ENCODE data around the gene CAPN15.
A peak's percentile ranks its signal among the peaks of the same experiment; 100 is the strongest.
"Not testable (repeated sequence)": the region's sequence is repeated elsewhere in the genome, so short reads cannot be mapped to it uniquely, and the experiment has no call there.

The CAPN15 gene

DNA sequence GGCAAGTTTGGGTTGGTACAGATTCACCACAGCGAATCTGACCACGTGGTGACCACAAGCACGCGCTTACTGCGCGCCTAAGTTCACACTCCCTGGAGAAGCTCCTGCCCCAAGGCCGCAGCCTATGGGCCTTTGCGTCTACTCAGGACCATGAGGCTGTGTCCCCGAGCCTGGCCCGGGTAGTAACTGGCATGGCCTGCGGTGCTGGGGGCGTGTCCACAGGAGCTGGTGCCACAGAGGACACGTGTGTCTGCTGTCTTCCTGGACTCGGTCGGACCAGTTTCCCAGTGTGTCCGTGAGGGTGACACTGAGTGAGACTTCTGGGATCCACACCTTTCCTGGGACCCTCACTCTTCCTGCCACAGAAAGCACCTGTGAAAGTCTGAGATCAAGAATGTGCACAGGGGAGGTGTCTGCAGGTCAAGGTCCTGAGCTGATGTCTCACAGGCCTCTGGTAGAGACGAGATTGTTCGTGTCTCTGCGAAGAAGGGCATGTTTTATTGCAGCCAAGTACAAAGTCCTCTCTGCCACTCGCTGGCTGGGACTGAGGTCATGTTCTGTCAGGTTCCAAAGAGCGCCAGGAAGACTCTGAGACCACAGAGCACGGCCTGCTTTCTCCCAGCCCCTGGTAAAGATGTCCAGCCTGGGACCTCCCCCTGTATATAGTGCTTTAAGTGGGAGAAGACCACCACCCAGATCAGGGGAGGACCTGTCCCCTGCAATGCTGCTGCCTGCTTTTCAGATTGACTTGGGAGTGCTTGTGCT, 25.2 kb upstream of the CAPN15 start:
- H3K27ac ChIP-seq: peak overlapping the region; percentile 40
- no peak for TF ChIP-seq ZFX (IDR thresholded peaks at IDR 0.05)
- TF ChIP-seq, protein P1, sequence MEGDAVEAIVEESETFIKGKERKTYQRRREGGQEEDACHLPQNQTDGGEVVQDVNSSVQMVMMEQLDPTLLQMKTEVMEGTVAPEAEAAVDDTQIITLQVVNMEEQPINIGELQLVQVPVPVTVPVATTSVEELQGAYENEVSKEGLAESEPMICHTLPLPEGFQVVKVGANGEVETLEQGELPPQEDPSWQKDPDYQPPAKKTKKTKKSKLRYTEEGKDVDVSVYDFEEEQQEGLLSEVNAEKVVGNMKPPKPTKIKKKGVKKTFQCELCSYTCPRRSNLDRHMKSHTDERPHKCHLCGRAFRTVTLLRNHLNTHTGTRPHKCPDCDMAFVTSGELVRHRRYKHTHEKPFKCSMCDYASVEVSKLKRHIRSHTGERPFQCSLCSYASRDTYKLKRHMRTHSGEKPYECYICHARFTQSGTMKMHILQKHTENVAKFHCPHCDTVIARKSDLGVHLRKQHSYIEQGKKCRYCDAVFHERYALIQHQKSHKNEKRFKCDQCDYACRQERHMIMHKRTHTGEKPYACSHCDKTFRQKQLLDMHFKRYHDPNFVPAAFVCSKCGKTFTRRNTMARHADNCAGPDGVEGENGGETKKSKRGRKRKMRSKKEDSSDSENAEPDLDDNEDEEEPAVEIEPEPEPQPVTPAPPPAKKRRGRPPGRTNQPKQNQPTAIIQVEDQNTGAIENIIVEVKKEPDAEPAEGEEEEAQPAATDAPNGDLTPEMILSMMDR (conservative IDR thresholded peaks at IDR 0.05): no peak

DNA sequence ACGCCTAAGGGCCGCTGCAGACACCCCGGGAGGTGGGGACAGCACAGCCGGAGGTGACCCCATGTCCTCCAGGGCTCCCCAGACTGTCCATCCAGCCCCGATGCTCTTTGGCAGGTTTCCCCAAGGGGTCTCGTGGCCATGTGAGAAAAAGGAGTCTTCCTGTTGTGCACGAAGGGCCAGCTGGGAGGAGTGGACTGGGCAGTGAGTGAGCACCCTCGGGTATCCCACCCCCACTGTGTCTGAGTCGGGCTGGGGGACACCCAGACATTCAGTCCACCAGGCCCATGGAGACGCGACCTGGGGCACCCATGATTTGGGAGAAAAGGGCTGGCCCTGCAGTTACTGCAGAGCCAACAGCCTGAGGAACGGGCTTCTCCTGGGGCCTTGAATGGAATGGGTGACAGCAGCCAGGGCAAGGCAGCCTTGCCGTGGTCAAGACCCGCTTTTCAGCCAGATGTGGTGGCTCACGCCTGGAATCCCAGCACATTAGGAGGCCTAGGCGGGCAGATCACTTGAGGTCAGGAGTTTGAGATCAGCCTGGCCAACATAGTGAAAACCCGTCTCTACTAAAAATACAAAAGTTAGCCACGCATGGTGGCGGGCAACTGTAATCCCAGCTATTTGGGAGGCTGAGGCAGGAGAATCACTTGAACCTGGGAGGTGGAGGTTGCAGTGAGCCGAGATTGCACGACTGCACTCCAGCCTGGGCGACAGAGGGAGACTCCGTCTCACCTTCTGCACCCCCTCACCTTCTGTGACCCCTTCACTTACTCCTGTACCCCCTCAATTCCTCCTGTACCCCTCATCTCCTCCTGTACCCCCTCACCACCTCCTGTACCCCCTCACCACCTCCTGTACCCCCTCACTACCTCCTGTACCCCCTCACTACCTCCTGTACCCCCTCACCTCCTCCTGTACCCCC, 24.1 kb upstream of the CAPN15 start:
- TF ChIP-seq, protein P1 (conservative IDR thresholded peaks at IDR 0.05): no peak
- TF ChIP-seq ZFX (IDR thresholded peaks at IDR 0.05): no peak
- H3K27ac ChIP-seq: peak overlapping the region; percentile 40; the same call in 1 of the 2 replicates

DNA sequence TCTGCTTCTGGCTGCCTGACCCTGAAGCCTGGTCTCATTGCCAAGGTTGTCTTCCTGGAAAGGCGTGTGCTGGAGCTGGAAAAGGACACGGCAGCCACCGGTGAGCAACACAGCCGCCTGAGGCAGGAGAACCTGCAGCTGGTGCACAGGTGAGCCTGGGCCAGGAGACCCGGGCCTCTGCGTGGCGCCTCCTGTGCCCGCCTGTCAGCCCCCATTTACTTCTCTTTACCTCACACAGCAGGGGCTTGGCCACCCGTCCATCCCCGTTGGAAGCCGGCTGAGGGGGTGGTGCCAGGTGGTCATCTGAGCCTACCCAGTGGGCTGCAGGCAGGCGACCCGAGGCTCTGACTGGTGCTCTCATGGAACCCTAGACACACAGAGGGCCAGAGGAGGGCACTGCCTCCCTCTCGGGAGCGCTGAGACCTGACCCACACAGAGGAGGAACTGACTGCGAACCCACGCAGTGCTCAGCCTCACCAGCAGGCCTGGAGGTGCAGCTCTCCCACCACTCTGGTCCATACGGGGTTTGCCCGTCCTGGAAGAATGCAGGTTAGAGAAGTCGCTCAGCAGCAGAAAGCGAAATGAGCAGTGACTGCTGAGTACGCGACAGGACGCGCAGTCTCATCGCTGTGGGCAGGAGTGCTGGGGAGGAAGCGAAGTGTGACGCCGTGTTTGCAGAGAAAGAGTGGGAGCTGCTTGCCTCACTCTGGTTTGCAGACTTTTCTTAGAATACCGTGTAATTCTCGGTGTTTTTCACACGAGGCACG, 21.9 kb upstream of the CAPN15 start:
- TF ChIP-seq ZFX (IDR thresholded peaks at IDR 0.05): no peak
- H3K27ac ChIP-seq: no peak overlapping the region

DNA sequence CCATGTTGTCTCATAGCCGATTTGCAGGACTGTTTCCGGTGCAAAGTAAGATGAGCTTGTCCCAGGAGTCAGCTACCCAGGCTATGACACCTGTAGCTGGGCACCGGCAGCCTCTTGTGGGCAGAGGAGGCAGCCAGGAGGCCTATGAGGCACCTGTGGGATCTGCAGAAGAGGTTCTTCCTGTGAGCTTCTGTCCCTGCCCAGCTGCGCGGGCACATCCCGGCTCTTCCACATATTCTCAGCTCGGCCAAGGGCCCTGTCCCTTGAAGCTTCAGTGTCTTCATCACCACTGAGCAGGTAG, 21.3 kb upstream of the CAPN15 start:
- TF ChIP-seq, protein P1 (conservative IDR thresholded peaks at IDR 0.05): no peak
- no peak for TF ChIP-seq ZFX (IDR thresholded peaks at IDR 0.05)
- no peak overlapping the region for H3K27ac ChIP-seq

DNA sequence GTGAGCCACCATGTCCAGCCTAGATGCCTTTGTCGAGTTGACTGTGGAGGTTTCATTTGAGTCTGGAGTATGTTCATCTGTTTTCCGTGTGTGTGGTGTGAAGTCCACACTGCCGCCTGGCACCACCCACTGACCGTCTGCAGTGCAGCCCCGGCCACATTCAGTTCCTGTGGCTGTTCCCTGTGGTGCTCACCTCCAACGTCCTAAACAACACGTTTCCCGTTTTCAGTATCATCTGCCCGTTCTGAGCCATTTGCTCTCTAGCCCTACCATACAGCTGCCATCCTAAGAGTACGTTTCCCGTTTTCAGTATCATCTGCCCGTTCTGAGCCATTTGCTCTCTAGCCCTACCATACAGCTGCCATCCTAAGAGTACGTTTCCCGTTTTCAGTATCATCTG, 20.0 kb upstream of the CAPN15 start:
- not testable (repeated sequence) for H3K27ac ChIP-seq

DNA sequence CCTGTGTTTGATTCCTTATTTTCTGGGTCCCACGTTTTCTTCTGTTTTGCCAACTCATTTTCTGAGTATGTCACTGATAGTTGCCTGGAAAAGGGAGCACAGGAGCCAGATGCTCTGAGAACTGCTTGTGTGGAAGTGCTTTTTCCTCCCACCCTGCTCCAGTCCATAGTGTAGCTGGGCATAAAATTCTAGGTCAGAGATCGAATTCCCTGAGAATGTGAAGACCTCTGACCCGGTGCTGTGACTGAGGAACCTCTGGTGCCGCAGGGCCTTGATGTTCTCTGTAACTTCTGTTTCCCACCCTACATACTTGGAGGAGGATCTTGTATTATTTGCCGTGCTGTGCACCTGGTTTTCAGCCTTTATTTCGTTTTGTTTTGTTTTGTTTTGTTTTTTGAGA, 19.5 kb upstream of the CAPN15 start:
- no peak for TF ChIP-seq ZFX (IDR thresholded peaks at IDR 0.05)
- TF ChIP-seq, protein P1 (conservative IDR thresholded peaks at IDR 0.05): no peak
- H3K27ac ChIP-seq: peak overlapping the region; percentile 60

DNA sequence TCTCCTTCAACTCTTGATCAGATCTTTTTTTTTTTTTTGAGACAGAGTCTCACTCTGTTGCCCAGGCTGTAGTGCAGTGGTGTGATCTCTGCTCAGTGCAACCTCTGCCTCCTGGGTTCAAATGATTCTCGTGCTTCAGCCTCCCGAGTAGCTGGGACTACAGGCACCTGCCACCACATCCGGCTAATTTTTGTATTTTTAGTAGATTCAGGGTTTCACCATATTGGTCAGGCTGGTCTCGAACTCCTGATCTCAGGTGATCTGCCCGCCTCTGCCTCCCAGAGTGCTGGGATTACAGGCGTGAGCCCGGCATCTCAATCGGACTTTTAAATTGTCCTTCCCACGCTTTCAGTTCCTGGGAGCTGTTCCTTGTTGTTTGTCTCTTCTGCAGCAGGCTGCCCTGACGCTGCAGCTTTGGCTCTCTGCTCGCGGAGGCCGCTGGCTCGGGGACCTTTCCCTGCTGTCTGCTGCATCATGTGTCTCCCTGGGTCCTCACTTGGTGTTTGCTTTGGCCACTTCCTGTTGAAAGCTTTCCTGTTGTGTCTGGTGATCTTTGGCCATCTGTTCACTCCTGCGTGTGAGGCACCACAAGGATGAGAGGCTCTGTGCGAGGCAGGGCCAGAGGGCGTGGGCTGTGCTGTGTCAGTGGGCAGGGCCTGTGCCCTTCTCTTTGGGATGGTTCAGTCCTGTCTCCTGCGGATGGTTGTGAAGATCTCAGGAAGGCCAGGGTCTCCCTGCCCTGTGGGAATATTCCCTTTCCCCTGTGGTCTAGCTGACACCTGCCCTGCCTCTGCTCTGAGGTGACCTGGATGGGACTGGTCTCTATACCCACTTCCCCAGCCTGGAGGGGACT, 18.4 kb upstream of the CAPN15 start:
- no peak for TF ChIP-seq ZFX (IDR thresholded peaks at IDR 0.05)
- TF ChIP-seq, protein P1 (conservative IDR thresholded peaks at IDR 0.05): no peak
- H3K27ac ChIP-seq: peak overlapping the region; percentile 60

Measured in C4-2B (cell line).